ENCODE results near the gene GRID2. TPM values are rescaled to one million over a fixed set of nuclear protein-coding genes. Genes with fewer than 3 reads are reported as not detected.

GRID2 gene
- total RNA-seq, 1 donor from 2014 or later = not detected

- Mint-ChIP-seq H3K4me3 (ENCODE audit: unreplicated experiment) (no peak overlapping the region), H3K27me3 (ENCODE audit: unreplicated experiment) (no peaks in the 10 kb centered on the region), H3K9me3 (ENCODE audit: unreplicated experiment) (no peaks in the 10 kb centered on the region), H3K27ac (ENCODE audit: unreplicated experiment) (no peak overlapping the region), H3K4me1 (ENCODE audit: unreplicated experiment) (no peaks in the 10 kb centered on the region), H3K36me3 (ENCODE audit: unreplicated experiment) (no peaks in the 10 kb centered on the region)
- no peak for TF ChIP-seq CTCF (IDR thresholded peaks at IDR 0.05)
- DNase-seq (ENCODE audit: extremely low spot score, unreplicated experiment) = no peak
Measured at GRCh38 chr4:93302310-93302709, 998.5 kb downstream of the GRID2 start.

DNA sequence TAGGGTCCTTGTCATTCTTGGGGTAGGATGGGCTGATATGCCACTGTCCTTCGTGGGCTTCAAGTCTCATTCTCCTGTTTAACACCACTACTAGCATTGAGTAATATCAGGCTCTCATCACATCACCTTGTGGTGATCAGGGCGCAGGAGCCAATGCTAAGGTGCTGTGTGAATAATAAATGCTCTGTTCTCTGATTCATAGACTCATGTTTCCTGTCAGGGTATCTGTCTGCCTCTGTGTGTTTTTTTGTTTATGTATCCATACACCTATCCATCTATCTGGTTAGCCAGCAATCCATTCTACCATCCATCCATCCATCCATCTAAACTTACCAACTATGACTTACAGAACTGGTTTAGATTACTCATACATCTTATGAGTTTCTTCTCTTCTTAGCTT is 999.7 kb downstream of the GRID2 start:
- H3K27ac Mint-ChIP-seq (ENCODE audit: unreplicated experiment) = no peak overlapping the region
- H3K27me3 Mint-ChIP-seq (ENCODE audit: unreplicated experiment) = no peaks in the 10 kb centered on the region
- DNase-seq (ENCODE audit: extremely low spot score, unreplicated experiment) = no peak
- H3K9me3 Mint-ChIP-seq (ENCODE audit: unreplicated experiment) = no peaks in the 10 kb centered on the region
- no peaks in the 10 kb centered on the region for H3K36me3 Mint-ChIP-seq (ENCODE audit: unreplicated experiment)
- H3K4me1 Mint-ChIP-seq (ENCODE audit: unreplicated experiment) = no peaks in the 10 kb centered on the region
- H3K4me3 Mint-ChIP-seq (ENCODE audit: unreplicated experiment) = no peak overlapping the region
- TF ChIP-seq CTCF (IDR thresholded peaks at IDR 0.05) = no peak

- Mint-ChIP-seq H3K4me1 (ENCODE audit: unreplicated experiment) (peaks cover 24% of the 10 kb centered on the region), H3K27ac (ENCODE audit: unreplicated experiment) (no peak overlapping the region), H3K4me3 (ENCODE audit: unreplicated experiment) (no peak overlapping the region), H3K9me3 (ENCODE audit: unreplicated experiment) (no peaks in the 10 kb centered on the region), H3K36me3 (ENCODE audit: unreplicated experiment) (no peaks in the 10 kb centered on the region), H3K27me3 (ENCODE audit: unreplicated experiment) (no peaks in the 10 kb centered on the region)
- no peak for DNase-seq (ENCODE audit: extremely low spot score, unreplicated experiment)
- no peak for TF ChIP-seq CTCF (IDR thresholded peaks at IDR 0.05)
Measured at GRCh38 chr4:93312299-93312698, 1008.5 kb downstream of the GRID2 start.

DNA sequence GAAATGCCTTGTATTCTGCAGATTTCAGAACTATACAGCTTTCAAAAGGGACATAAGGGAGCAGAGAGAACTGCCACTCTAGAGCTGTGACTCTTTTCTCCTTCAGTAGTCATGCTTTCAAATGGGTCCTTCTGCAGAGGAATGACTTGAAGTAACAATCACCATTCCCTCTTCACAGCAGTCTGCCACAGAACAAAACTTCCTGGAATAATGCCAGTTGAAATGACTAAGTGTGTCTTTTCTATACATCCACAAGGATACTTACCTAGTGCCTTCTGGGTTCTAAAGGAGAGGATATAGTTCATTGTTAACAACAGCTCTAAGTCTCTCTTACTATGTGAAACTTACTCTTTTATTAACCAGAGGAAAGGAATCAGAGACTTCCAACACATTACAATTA is 1009.4 kb downstream of the GRID2 start:
- no peak for DNase-seq (ENCODE audit: extremely low spot score, unreplicated experiment)
- no peaks in the 10 kb centered on the region for H3K27me3 Mint-ChIP-seq (ENCODE audit: unreplicated experiment)
- no peaks in the 10 kb centered on the region for H3K9me3 Mint-ChIP-seq (ENCODE audit: unreplicated experiment)
- H3K4me1 Mint-ChIP-seq (ENCODE audit: unreplicated experiment) = peaks cover 30% of the 10 kb centered on the region
- no peak for TF ChIP-seq CTCF (IDR thresholded peaks at IDR 0.05)
- H3K36me3 Mint-ChIP-seq (ENCODE audit: unreplicated experiment) = no peaks in the 10 kb centered on the region
- H3K4me3 Mint-ChIP-seq (ENCODE audit: unreplicated experiment) = no peak overlapping the region
- H3K27ac Mint-ChIP-seq (ENCODE audit: unreplicated experiment) = no peak overlapping the region

GRCh38 chr4:93317057-93317456 is 1013.3 kb downstream of the GRID2 start:
- TF ChIP-seq CTCF (IDR thresholded peaks at IDR 0.05) = no peak
- DNase-seq (ENCODE audit: extremely low spot score, unreplicated experiment) = no peak
- peak overlapping the region; percentile 64 for H3K27ac Mint-ChIP-seq (ENCODE audit: unreplicated experiment)
- H3K36me3 Mint-ChIP-seq (ENCODE audit: unreplicated experiment) = no peaks in the 10 kb centered on the region
- no peaks in the 10 kb centered on the region for H3K27me3 Mint-ChIP-seq (ENCODE audit: unreplicated experiment)
- no peak overlapping the region for H3K4me3 Mint-ChIP-seq (ENCODE audit: unreplicated experiment)
- peaks cover 54% of the 10 kb centered on the region for H3K4me1 Mint-ChIP-seq (ENCODE audit: unreplicated experiment)
- H3K9me3 Mint-ChIP-seq (ENCODE audit: unreplicated experiment) = no peaks in the 10 kb centered on the region
